ENCODE results near the gene PDE1A. TPM values are rescaled to one million over a fixed set of nuclear protein-coding genes. Genes with fewer than 3 reads are reported as not detected.

The PDE1A gene
- total and polyA plus RNA-seq, 2 experiments from 2014 or later: 1.0 to 4.7 TPM

GRCh38 chr2:182452456-182452990 is 25.7 kb upstream of the PDE1A start:
- H3K27ac ChIP-seq: no peak overlapping the region
- TF ChIP-seq CTCF (IDR thresholded peaks at IDR 0.05; ENCODE audit: poor library complexity) (no peak), EZH2phosphoT487 (IDR thresholded peaks at IDR 0.05; ENCODE audit: low read depth, severe bottlenecking, unreplicated experiment) (no peak), EZH2 (IDR thresholded peaks at IDR 0.05; ENCODE audit: borderline replicate concordance) (no peak)
- H3K4me3 ChIP-seq: no peak overlapping the region
- no peak overlapping the region for H3K4me2 ChIP-seq
- H3K4me1 ChIP-seq (ENCODE audit: insufficient read depth): no peaks in the 10 kb centered on the region
- H3K27me3 ChIP-seq: no peaks in the 10 kb centered on the region
- WGBS (ENCODE audit: low lambda C conversion rate, missing lambda C conversion rate): 98% methylated on average over 2 of the region's 2 CpGs
- no peaks in the 10 kb centered on the region for H3K9me2 ChIP-seq (replicated peaks; ENCODE audit: insufficient read depth)
- H3K36me3 ChIP-seq (replicated peaks; ENCODE audit: insufficient read depth, low read depth): no peaks in the 10 kb centered on the region
- H3K9me3 ChIP-seq (ENCODE audit: low read depth): no peaks in the 10 kb centered on the region
- no peaks in the 10 kb centered on the region for H3K79me2 ChIP-seq
- no peaks in the 10 kb centered on the region for H4K20me1 ChIP-seq (ENCODE audit: insufficient read depth, poor library complexity, severe bottlenecking)
- no peak overlapping the region for H2AFZ ChIP-seq
- DNase-seq (ENCODE audit: low spot score): no peak

DNA sequence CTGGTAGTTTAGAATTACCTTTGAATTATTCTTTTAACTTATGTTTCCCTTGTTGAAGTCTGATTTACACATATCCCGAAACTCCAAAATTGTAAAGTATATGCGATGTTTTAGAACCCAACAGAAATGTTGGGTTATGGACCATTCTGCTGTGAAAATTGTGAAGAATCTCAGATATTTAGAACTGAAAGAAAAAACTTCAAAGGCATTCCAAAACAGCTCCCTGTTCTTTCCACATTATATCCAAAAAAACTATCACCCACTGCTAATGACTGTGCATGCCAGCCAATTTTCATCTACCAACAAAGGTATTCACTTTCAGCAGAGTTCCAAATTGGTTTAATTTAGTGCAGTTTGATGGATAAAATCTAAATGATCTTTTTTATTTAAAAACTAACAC is 21.5 kb upstream of the PDE1A start:
- Histone ChIP-seq H3K4me2 (no peak overlapping the region), H3K4me3 (no peak overlapping the region), H3K36me3 (replicated peaks; ENCODE audit: insufficient read depth, low read depth) (no peaks in the 10 kb centered on the region), H3K4me1 (ENCODE audit: insufficient read depth) (peaks cover 6% of the 10 kb centered on the region), H3K27ac (no peak overlapping the region), H3K9me2 (replicated peaks; ENCODE audit: insufficient read depth) (no peaks in the 10 kb centered on the region), H2AFZ (no peak overlapping the region), H3K9me3 (ENCODE audit: low read depth) (no peaks in the 10 kb centered on the region), H3K79me2 (no peaks in the 10 kb centered on the region), H4K20me1 (ENCODE audit: insufficient read depth, poor library complexity, severe bottlenecking) (no peaks in the 10 kb centered on the region), H3K27me3 (no peaks in the 10 kb centered on the region)
- DNase-seq (ENCODE audit: low spot score): no peak
- 98% methylated on average over 2 of the region's 2 CpGs for WGBS (ENCODE audit: low lambda C conversion rate, missing lambda C conversion rate)
- no peak for TF ChIP-seq EZH2phosphoT487 (IDR thresholded peaks at IDR 0.05; ENCODE audit: low read depth, severe bottlenecking, unreplicated experiment)
- no peak for TF ChIP-seq CTCF (IDR thresholded peaks at IDR 0.05; ENCODE audit: poor library complexity)
- no peak for TF ChIP-seq EZH2 (IDR thresholded peaks at IDR 0.05; ENCODE audit: borderline replicate concordance)

DNA sequence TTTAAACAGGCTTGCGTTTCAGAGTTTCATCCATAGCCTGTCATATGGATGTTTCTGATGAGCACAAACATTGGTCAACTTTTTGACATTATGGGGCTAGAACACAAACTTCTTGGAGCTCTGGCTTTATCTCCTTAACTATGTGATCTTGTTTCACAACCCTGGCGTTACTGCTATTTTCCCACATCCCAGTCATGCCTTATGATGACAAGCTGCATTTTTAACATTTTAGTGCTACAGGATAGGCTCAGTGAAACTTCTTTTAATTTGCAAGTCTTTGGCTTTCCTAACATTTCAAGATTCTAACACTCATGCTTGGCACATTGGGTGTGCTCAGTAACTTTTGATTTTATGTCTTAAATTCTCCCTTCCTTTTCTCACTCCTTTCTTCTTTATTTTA is 21.0 kb upstream of the PDE1A start:
- TF ChIP-seq EZH2 (IDR thresholded peaks at IDR 0.05; ENCODE audit: borderline replicate concordance): no peak
- TF ChIP-seq CTCF (IDR thresholded peaks at IDR 0.05; ENCODE audit: poor library complexity): no peak
- no peak for TF ChIP-seq EZH2phosphoT487 (IDR thresholded peaks at IDR 0.05; ENCODE audit: low read depth, severe bottlenecking, unreplicated experiment)
- 65% methylated on average over 2 of the region's 2 CpGs for WGBS (ENCODE audit: low lambda C conversion rate, missing lambda C conversion rate)
- peak; percentile 13 for DNase-seq (ENCODE audit: low spot score)
- Histone ChIP-seq H3K9me3 (ENCODE audit: low read depth) (no peaks in the 10 kb centered on the region), H4K20me1 (ENCODE audit: insufficient read depth, poor library complexity, severe bottlenecking) (no peaks in the 10 kb centered on the region), H2AFZ (no peak overlapping the region), H3K4me1 (ENCODE audit: insufficient read depth) (peaks cover 6% of the 10 kb centered on the region), H3K79me2 (no peaks in the 10 kb centered on the region), H3K27ac (no peak overlapping the region), H3K36me3 (replicated peaks; ENCODE audit: insufficient read depth, low read depth) (no peaks in the 10 kb centered on the region), H3K27me3 (no peaks in the 10 kb centered on the region), H3K4me3 (no peak overlapping the region), H3K9me2 (replicated peaks; ENCODE audit: insufficient read depth) (no peaks in the 10 kb centered on the region), H3K4me2 (no peak overlapping the region)

GRCh38 chr2:182447163-182447562 is 20.3 kb upstream of the PDE1A start:
- Histone ChIP-seq H3K36me3 (replicated peaks; ENCODE audit: insufficient read depth, low read depth) (no peaks in the 10 kb centered on the region), H3K4me3 (no peak overlapping the region), H3K9me3 (ENCODE audit: low read depth) (no peaks in the 10 kb centered on the region), H3K27me3 (no peaks in the 10 kb centered on the region), H3K9me2 (replicated peaks; ENCODE audit: insufficient read depth) (no peaks in the 10 kb centered on the region), H3K27ac (no peak overlapping the region), H3K79me2 (no peaks in the 10 kb centered on the region), H2AFZ (no peak overlapping the region), H3K4me2 (no peak overlapping the region), H4K20me1 (ENCODE audit: insufficient read depth, poor library complexity, severe bottlenecking) (no peaks in the 10 kb centered on the region), H3K4me1 (ENCODE audit: insufficient read depth) (peaks cover 6% of the 10 kb centered on the region)
- TF ChIP-seq EZH2phosphoT487 (IDR thresholded peaks at IDR 0.05; ENCODE audit: low read depth, severe bottlenecking, unreplicated experiment): no peak
- no peak for TF ChIP-seq EZH2 (IDR thresholded peaks at IDR 0.05; ENCODE audit: borderline replicate concordance)
- no peak for TF ChIP-seq CTCF (IDR thresholded peaks at IDR 0.05; ENCODE audit: poor library complexity)
- WGBS (ENCODE audit: low lambda C conversion rate, missing lambda C conversion rate): 60% methylated on average over 2 of the region's 2 CpGs
- DNase-seq (ENCODE audit: low spot score): no peak
